MM.1S (cell line): ENCODE results near the gene IFT25.
"Not testable (repeated sequence)": the region's sequence is repeated elsewhere in the genome, so short reads cannot be mapped to it uniquely, and the experiment has no call there.

ENCODE experiments used
- EZH2 ChIP-seq: fragments of 300-600 bp; sonication (generic); optimal IDR thresholded peaks from 2 replicates; pipeline ENCODE3; 2017; ENCODE audit warnings: low read depth, mild to moderate bottlenecking, antibody characterized with exemption, low read length, mixed read lengths
- EZH2phosphoT487 ChIP-seq: fragments of 300-600 bp; sonication (generic); IDR thresholded peaks from 2 replicates; pipeline ENCODE4 v1.6.1; 2018; ENCODE audit warnings: antibody characterized with exemption, low read length
- TF ChIP-seq, protein P1 (sequence below): fragments of 300-600 bp; sonication (generic); IDR thresholded peaks from 2 replicates; pipeline ENCODE4 v1.5.1; 2016; ENCODE audit warnings: antibody characterized with exemption, low read length, mixed read lengths

DNA sequence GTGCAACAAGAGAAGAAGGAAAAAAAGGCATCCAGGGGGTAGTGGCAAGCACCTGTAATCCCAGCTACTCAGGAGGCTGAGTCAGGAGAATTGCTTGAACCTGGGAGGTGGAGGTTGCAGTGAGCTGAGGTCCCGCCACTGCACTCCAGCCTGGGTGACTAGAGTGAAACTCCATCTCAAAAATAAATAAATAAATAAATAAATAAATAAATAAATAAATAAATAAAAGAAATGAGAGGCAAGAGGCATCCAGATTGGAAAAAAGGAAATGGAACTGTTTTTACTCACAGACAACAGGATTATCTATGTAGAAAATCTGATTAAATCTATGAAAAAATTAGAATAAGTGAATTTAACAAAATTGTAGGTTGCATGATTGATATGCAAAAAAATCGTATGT, 49.0 kb upstream of the IFT25 start:
- TF ChIP-seq, protein P1, sequence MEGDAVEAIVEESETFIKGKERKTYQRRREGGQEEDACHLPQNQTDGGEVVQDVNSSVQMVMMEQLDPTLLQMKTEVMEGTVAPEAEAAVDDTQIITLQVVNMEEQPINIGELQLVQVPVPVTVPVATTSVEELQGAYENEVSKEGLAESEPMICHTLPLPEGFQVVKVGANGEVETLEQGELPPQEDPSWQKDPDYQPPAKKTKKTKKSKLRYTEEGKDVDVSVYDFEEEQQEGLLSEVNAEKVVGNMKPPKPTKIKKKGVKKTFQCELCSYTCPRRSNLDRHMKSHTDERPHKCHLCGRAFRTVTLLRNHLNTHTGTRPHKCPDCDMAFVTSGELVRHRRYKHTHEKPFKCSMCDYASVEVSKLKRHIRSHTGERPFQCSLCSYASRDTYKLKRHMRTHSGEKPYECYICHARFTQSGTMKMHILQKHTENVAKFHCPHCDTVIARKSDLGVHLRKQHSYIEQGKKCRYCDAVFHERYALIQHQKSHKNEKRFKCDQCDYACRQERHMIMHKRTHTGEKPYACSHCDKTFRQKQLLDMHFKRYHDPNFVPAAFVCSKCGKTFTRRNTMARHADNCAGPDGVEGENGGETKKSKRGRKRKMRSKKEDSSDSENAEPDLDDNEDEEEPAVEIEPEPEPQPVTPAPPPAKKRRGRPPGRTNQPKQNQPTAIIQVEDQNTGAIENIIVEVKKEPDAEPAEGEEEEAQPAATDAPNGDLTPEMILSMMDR = not testable (repeated sequence)
- not testable (repeated sequence) for TF ChIP-seq EZH2, EZH2phosphoT487
